Suprapubic skin (tissue), 4 donors: ENCODE measurements around the gene UBAC1. TPM values are rescaled to one million over a fixed set of nuclear protein-coding genes. Genes with fewer than 3 reads are reported as not detected.
"Not testable (repeated sequence)": the region's sequence is repeated elsewhere in the genome, so short reads cannot be mapped to it uniquely, and the experiment has no call there.

Source experiments
- DNase-seq, 2 donors: peaks; one replicate each; pipeline ENCODE4 v3.0.0-alpha.2; 2019; ENCODE audit warnings: low spot score in 2 of 2
- H3K27ac ChIP-seq: fragments of 200-600 bp; sonication (generic); one replicate; pipeline ENCODE4 v1.5.1; 2019
- H3K27me3 ChIP-seq: fragments of 200-600 bp; sonication (generic); one replicate; pipeline ENCODE4 v1.5.1; 2019
- H3K36me3 ChIP-seq: fragments of 200-600 bp; sonication (generic); one replicate; pipeline ENCODE4 v1.5.1; 2019
- H3K4me1 ChIP-seq: fragments of 200-600 bp; sonication (generic); one replicate; pipeline ENCODE4 v1.5.1; 2019
- H3K4me3 ChIP-seq: fragments of 200-600 bp; sonication (generic); one replicate; pipeline ENCODE4 v1.5.1; 2019; ENCODE audit warnings: mild to moderate bottlenecking
- H3K9me3 ChIP-seq: fragments of 200-600 bp; sonication (generic); one replicate; pipeline ENCODE4 v1.5.1; 2019
- CTCF ChIP-seq, 2 donors: fragments of 200-600 bp in 1 of 2; fragments of 450-650 bp in 1 of 2; sonication (generic) in 1 of 2; IDR thresholded peaks; one replicate each; pipeline ENCODE4 v1.5.1; 2016 to 2019; ENCODE audit warnings: antibody characterized with exemption in 2 of 2, mild to moderate bottlenecking in 1 of 2, moderate library complexity in 1 of 2
- EP300 ChIP-seq: sonication (generic); formaldehyde crosslinking; IDR thresholded peaks from one replicate; pipeline ENCODE4 v1.6.1; 2017; ENCODE audit warnings: antibody characterized with exemption
- POLR2A ChIP-seq, 2 donors: fragments of 450-650 bp; IDR thresholded peaks; one replicate each; pipeline ENCODE4 v1.6.1; 2017; ENCODE audit warnings: antibody characterized with exemption in 2 of 2, mild to moderate bottlenecking in 2 of 2, moderate library complexity in 2 of 2
- POLR2AphosphoS5 ChIP-seq, 3 donors: sonication (generic); formaldehyde crosslinking; IDR thresholded peaks; one replicate each; pipeline ENCODE4 v1.6.1; 2017; ENCODE audit warnings: antibody characterized with exemption in 3 of 3
- WGBS: methylation state at CpG from one replicate; pipeline ENCODE4 v1.1.5; 2018; 5-methylcytosine and 5-hydroxymethylcytosine counted together
- total RNA-seq, 4 donors: library from RNA; depleted of rRNA; stranded (reverse); fragments of >200 nt; gene quantifications; one replicate each; pipeline ENCODE4 v1.1.0, GENCODE V29; 2016

UBAC1 gene
- total RNA-seq, 4 donors from 2014 or later, result 68.2 to 94.5 (median 83.8) TPM

GRCh38 chr9:135923508-135923907 is 37.7 kb downstream of the UBAC1 start:
- no peaks in the 10 kb centered on the region for H3K27me3 ChIP-seq
- no peak overlapping the region for H3K27ac ChIP-seq
- DNase-seq, result no peak
- H3K36me3 ChIP-seq, result peaks cover 6% of the 10 kb centered on the region
- H3K4me3 ChIP-seq, result no peak overlapping the region
- WGBS, result 87% methylated on average over 6 of the region's 13 CpGs
- TF ChIP-seq POLR2A (IDR thresholded peaks at IDR 0.05) (no peak), CTCF (IDR thresholded peaks at IDR 0.05) (no peak), EP300 (no peak), POLR2AphosphoS5 (IDR thresholded peaks at IDR 0.05) (no peak)
- peaks cover 4% of the 10 kb centered on the region for H3K9me3 ChIP-seq
- peaks cover 20% of the 10 kb centered on the region for H3K4me1 ChIP-seq

GRCh38 chr9:135921749-135922310 is 39.3 kb downstream of the UBAC1 start:
- peaks cover 14% of the 10 kb centered on the region for H3K9me3 ChIP-seq

GRCh38 chr9:135920973-135921585 is 40.1 kb downstream of the UBAC1 start:
- peaks cover 15% of the 10 kb centered on the region for H3K9me3 ChIP-seq
- no peak overlapping the region for H3K27ac ChIP-seq
- 83% methylated on average over 24 of the region's 24 CpGs for WGBS
- no peak for DNase-seq
- TF ChIP-seq POLR2AphosphoS5 (IDR thresholded peaks at IDR 0.05) (no peak), EP300 (no peak), CTCF (IDR thresholded peaks at IDR 0.05) (no peak), POLR2A (IDR thresholded peaks at IDR 0.05) (no peak)
- no peak overlapping the region for H3K4me3 ChIP-seq
- H3K27me3 ChIP-seq, result no peaks in the 10 kb centered on the region
- H3K4me1 ChIP-seq, result no peaks in the 10 kb centered on the region
- H3K36me3 ChIP-seq, result peaks cover 11% of the 10 kb centered on the region

More at GRCh38 chr9:135921749-135922310, 39.3 kb downstream of the UBAC1 start:
- no peak overlapping the region for H3K27ac ChIP-seq
- 85% methylated on average over 8 of the region's 14 CpGs for WGBS
- DNase-seq, result no peak
- no peak overlapping the region for H3K4me3 ChIP-seq
- peaks cover 7% of the 10 kb centered on the region for H3K4me1 ChIP-seq
- TF ChIP-seq POLR2A (IDR thresholded peaks at IDR 0.05) (no peak), CTCF (IDR thresholded peaks at IDR 0.05) (no peak), POLR2AphosphoS5 (IDR thresholded peaks at IDR 0.05) (no peak), EP300 (no peak)
- no peaks in the 10 kb centered on the region for H3K27me3 ChIP-seq
- H3K36me3 ChIP-seq, result peaks cover 6% of the 10 kb centered on the region

- TF ChIP-seq CTCF (IDR thresholded peaks at IDR 0.05), result no peak
- TF ChIP-seq POLR2AphosphoS5 (IDR thresholded peaks at IDR 0.05), result no peak
- TF ChIP-seq POLR2A (IDR thresholded peaks at IDR 0.05), result no peak
- TF ChIP-seq EP300, result no peak
- H3K27ac ChIP-seq, result no peak overlapping the region
- 96% methylated on average over 7 of the region's 15 CpGs for WGBS
Observed at GRCh38 chr9:135920256-135920930, 40.8 kb downstream of the UBAC1 start.

GRCh38 chr9:135919318-135919890 is 41.8 kb downstream of the UBAC1 start:
- WGBS, result 93% methylated on average over 10 of the region's 11 CpGs
- DNase-seq, result peak; percentile 49 to 59
- Histone ChIP-seq H3K9me3 (peaks cover 18% of the 10 kb centered on the region), H3K27me3 (no peaks in the 10 kb centered on the region), H3K4me3 (no peak overlapping the region), H3K4me1 (no peaks in the 10 kb centered on the region), H3K36me3 (peaks cover 27% of the 10 kb centered on the region), H3K27ac (no peak overlapping the region)
- TF ChIP-seq EP300 (no peak), POLR2A (IDR thresholded peaks at IDR 0.05) (no peak), CTCF (IDR thresholded peaks at IDR 0.05) (no peak), POLR2AphosphoS5 (IDR thresholded peaks at IDR 0.05) (no peak)

More at GRCh38 chr9:135920256-135920930, 40.8 kb downstream of the UBAC1 start:
- Histone ChIP-seq H3K36me3 (peaks cover 18% of the 10 kb centered on the region), H3K9me3 (peaks cover 15% of the 10 kb centered on the region), H3K4me3 (no peak overlapping the region), H3K27me3 (no peaks in the 10 kb centered on the region), H3K4me1 (no peaks in the 10 kb centered on the region)
- DNase-seq, result peak; percentile 40 to 49

- not testable (repeated sequence) for H3K27ac ChIP-seq, H3K27me3 ChIP-seq, H3K4me3 ChIP-seq, H3K4me1 ChIP-seq
- H3K36me3 ChIP-seq, result peaks cover 50% of the 10 kb centered on the region
- 94% methylated on average over 12 of the region's 12 CpGs for WGBS
- DNase-seq, result peak in 1 of 2 donors; percentile 19
- H3K9me3 ChIP-seq, result peaks cover 27% of the 10 kb centered on the region
Observed at GRCh38 chr9:135916227-135916626, 44.9 kb downstream of the UBAC1 start.
